Activated CD8-positive, alpha-beta T cell treated with anti-CD3 and anti-CD28 coated beads for 36 hours (primary cell): ENCODE results near the gene ADCY4. TPM values are rescaled to one million over a fixed set of nuclear protein-coding genes. Genes with fewer than 3 reads are reported as not detected.

Experiments
- ATAC-seq: fragments of 200-7000 bp; cut with Tn5 transposase; one replicate; pipeline ENCODE4 v1.10.0; 2021; ENCODE audit warnings: mild to moderate bottlenecking, moderate library complexity
- CTCF ChIA-PET: fragments of 350-600 bp; sonication (Branson Sonifier 250); formaldehyde crosslinking; loops from one replicate; lab custom pipeline; 2021; ENCODE audit warnings: antibody characterized with exemption; lab: Charles Lee
- POLR2A ChIA-PET: fragments of 350-600 bp; sonication (Branson Sonifier 250); formaldehyde crosslinking; loops from one replicate; lab custom pipeline; 2021; ENCODE audit warnings: antibody characterized with exemption; lab: Charles Lee
- DNase-seq: peaks from one replicate; pipeline ENCODE4 v3.0.0-alpha.2; 2020
- H3K27ac Mint-ChIP-seq: one replicate; pipeline ENCODE4 v1.8.0; 2021; ENCODE audit warnings: mild to moderate bottlenecking, mixed read lengths
- H3K27me3 Mint-ChIP-seq: one replicate; pipeline ENCODE4 v1.8.0; 2021; ENCODE audit warnings: mixed read lengths
- H3K36me3 Mint-ChIP-seq: one replicate; pipeline ENCODE4 v1.8.0; 2021; ENCODE audit warnings: low read depth, mixed read lengths
- H3K4me1 Mint-ChIP-seq: one replicate; pipeline ENCODE4 v1.8.0; 2021; ENCODE audit warnings: low read depth, mixed read lengths
- H3K4me3 Mint-ChIP-seq: one replicate; pipeline ENCODE4 v1.8.0; 2021; ENCODE audit warnings: mild to moderate bottlenecking, moderate library complexity, mixed read lengths
- H3K9me3 Mint-ChIP-seq: one replicate; pipeline ENCODE4 v1.8.0; 2021; ENCODE audit warnings: mixed read lengths
- intact Hi-C: fragments of 100-400 bp; cut with micrococcal nuclease; formaldehyde crosslinking; loops from one replicate; pipeline ENCODE4 v1.10.0; 2022
- total RNA-seq, 2 experiments: library from RNA; stranded (reverse); gene quantifications; one replicate each; pipeline ENCODE4 v1.2.3, GENCODE V29; 2021
- TF ChIP-seq, protein P1 (sequence below): fragments of 200-600 bp; IDR thresholded peaks from one replicate; pipeline ENCODE4 v1.8.0; 2022; ENCODE audit warnings: antibody characterized with exemption, mild to moderate bottlenecking

Gene ADCY4
- total RNA-seq, 2 experiments from 2014 or later = 1.3 to 1.5 TPM

DNA sequence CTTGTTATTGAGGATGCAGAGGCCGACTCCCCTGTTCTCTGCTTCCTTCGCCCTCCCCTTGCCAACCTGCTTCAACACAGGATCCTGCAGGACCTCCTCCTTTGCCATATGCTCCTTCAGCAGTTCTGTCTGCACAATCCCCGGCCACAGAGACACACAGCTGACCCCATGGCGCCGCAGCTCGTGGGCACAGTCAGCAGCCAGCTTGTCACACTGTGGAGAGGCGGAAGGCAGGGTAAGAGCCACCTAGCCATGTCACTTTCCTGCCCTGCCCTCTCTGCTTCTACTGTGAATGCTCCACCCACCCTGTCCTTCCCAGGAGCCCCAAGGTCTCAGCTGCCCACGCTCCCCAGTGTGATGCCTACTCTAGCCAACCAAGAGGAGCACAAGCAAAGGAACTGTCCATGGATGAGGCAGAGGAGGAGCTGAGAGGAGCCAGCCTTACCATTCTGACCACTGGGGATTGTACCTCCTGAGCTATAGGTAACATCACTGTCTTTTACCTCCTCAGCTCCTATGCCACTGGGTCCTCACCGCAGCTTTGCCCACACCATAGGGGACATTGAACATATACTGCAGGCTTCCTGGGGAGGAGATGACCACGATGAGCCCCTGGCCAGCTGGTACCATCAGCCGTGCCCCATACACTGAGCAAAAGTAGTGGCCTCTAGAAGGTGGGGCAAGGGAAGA, 42.6 kb downstream of the ADCY4 start:
- TF ChIP-seq, protein P1, sequence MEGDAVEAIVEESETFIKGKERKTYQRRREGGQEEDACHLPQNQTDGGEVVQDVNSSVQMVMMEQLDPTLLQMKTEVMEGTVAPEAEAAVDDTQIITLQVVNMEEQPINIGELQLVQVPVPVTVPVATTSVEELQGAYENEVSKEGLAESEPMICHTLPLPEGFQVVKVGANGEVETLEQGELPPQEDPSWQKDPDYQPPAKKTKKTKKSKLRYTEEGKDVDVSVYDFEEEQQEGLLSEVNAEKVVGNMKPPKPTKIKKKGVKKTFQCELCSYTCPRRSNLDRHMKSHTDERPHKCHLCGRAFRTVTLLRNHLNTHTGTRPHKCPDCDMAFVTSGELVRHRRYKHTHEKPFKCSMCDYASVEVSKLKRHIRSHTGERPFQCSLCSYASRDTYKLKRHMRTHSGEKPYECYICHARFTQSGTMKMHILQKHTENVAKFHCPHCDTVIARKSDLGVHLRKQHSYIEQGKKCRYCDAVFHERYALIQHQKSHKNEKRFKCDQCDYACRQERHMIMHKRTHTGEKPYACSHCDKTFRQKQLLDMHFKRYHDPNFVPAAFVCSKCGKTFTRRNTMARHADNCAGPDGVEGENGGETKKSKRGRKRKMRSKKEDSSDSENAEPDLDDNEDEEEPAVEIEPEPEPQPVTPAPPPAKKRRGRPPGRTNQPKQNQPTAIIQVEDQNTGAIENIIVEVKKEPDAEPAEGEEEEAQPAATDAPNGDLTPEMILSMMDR = no peak

DNA sequence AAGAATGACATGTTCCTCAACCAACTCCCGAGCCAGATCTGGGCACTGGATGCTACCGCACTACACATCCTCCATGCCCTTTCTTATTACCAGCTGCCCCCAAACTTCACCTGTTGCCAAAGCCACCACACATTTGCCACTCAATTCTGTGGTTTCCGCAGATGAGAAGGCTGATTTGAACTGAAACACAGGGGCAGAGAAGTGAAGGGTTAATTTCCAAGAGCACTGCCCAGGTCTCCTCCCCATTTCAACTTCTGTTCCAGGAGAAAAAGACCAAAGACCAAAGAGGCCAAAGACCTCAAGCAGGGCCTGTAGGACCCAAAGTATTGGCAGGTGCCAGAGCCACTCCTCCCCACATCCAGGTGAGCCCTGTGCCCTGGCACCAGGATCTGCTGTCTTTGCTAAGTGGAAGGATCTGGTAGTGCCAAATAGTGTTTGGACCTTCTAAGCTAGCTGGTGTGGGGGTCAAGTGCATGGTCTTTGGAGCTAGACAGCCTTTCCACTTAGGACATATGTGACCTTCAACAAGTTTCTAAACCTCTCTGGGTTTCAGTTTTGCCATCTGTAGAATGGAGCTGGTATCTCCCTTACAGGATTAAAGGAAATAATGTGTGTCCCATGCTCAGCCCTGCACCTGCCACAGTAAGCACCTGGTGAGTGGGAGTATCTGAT, 43.3 kb downstream of the ADCY4 start:
- ChIA-PET POLR2A (interaction anchor here (0.9 to 2.7 kb wide), 6 partner anchors 14 to 49 kb away, joined by 3 to 17 read pairs (median 4); partner anchors contain the start of genes CIDEB, LTB4R and TINF2), CTCF (interaction anchor here (1.1 to 28.2 kb wide), 8 partner anchors 9 to 659 kb away, joined by 3 to 873 read pairs (median 22); partner anchors contain the start of genes CIDEB, DHRS1, GMPR2 and LTB4R2)
- no peaks in the 10 kb centered on the region for H3K9me3 Mint-ChIP-seq
- TF ChIP-seq, protein P1 = no peak
- no peaks in the 10 kb centered on the region for H3K27me3 Mint-ChIP-seq
- DNase-seq (no peak), ATAC-seq (no peak)
- peaks cover 26% of the 10 kb centered on the region for H3K4me1 Mint-ChIP-seq
- no peak overlapping the region for H3K27ac Mint-ChIP-seq
- intact Hi-C loops = no loop called here
- H3K4me3 Mint-ChIP-seq = no peak overlapping the region
- peaks cover 27% of the 10 kb centered on the region for H3K36me3 Mint-ChIP-seq

More for the DNA sequence above, 42.6 kb downstream of the ADCY4 start:
- ChIA-PET CTCF (interaction anchor here (0.8 to 28.2 kb wide), 10 partner anchors 12 to 660 kb away, joined by 3 to 873 read pairs (median 5); partner anchors contain the start of genes CIDEB, GMPR2, LTB4R2 and NEDD8), POLR2A (interaction anchor here (0.9 to 1.5 kb wide), 6 partner anchors 10 to 103 kb away, joined by 3 to 6 read pairs (median 4); partner anchors contain the start of genes CIDEB and IPO4)
- intact Hi-C loops = no loop called here
- H3K36me3 Mint-ChIP-seq = peaks cover 28% of the 10 kb centered on the region
- H3K27ac Mint-ChIP-seq = no peak overlapping the region
- H3K4me3 Mint-ChIP-seq = no peak overlapping the region
- no peak for ATAC-seq
- DNase-seq = no peak
- H3K27me3 Mint-ChIP-seq = no peaks in the 10 kb centered on the region
- peaks cover 33% of the 10 kb centered on the region for H3K4me1 Mint-ChIP-seq
- H3K9me3 Mint-ChIP-seq = no peaks in the 10 kb centered on the region

DNA sequence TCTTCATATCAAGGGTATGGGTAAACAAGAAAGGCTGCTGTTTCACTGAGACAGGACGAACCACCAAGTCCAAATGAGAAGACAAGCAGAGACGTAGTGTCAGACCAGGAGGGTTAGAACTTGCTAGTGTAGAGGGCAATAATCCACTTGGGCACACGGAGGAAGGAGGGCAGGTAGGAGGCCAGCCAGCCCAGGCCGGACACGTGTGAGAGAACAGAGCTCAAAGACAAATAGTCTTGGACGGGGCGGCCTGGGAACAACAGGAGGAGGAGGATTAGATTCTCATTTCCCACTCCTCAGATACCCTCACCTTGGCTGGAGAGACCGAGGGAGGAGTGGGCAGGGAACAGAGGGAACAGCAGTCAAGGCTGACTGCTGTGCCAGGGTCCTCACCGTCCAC, 44.1 kb downstream of the ADCY4 start:
- H3K36me3 Mint-ChIP-seq = peaks cover 19% of the 10 kb centered on the region
- DNase-seq (no peak), ATAC-seq (no peak)
- ChIA-PET POLR2A (interaction anchor here (0.6 to 2.7 kb wide), 12 partner anchors 9 to 53 kb away, joined by 3 to 17 read pairs (median 3); partner anchors contain the start of genes DHRS1, LTB4R, NOP9 and RABGGTA), CTCF (interaction anchor here (1.6 to 28.2 kb wide), 8 partner anchors 10 to 658 kb away, joined by 5 to 873 read pairs (median 18); partner anchors contain the start of genes CIDEB, DHRS1, GMPR2 and MDP1)
- intact Hi-C loops = no loop called here
- peaks cover 18% of the 10 kb centered on the region for H3K4me1 Mint-ChIP-seq
- H3K27ac Mint-ChIP-seq = no peak overlapping the region
- H3K27me3 Mint-ChIP-seq = no peaks in the 10 kb centered on the region
- H3K9me3 Mint-ChIP-seq = no peaks in the 10 kb centered on the region
- H3K4me3 Mint-ChIP-seq = no peak overlapping the region
- TF ChIP-seq, protein P1 = no peak

DNA sequence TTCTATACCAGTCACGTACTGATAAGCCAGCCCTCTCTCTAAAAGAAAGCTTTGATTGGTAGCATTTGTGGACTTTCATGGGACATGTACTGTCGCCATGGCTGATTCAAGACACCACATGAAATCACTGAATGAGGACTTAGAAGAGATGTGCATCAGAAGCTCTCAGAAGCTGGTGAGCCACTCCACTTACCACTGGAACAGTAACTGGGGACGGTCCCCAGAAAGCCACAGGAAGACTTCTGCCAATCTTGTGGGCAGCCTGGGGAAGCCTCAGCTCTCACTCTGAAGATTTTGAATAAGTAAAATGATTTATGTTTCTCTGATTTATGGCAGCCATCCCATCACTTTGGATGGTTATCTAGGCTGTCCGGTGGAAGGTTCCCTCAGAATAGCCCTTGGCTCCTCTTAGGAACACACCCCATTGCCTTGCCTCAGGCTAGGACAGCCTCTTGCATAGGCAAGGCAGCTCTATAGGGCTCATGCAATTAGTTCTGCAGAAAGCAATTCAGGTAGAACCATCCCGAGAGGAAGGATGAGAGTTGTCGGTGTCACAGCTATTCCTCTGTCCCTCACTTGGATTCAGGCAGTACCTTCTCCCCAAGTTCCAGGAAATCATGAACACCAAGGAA, 45.1 kb downstream of the ADCY4 start:
- no peaks in the 10 kb centered on the region for H3K9me3 Mint-ChIP-seq
- ChIA-PET CTCF (interaction anchor here (1.0 to 28.2 kb wide), 10 partner anchors 10 to 142 kb away, joined by 3 to 873 read pairs (median 10); partner anchors contain the start of genes CIDEB, DHRS1, GMPR2 and IRF9), POLR2A (interaction anchor here (0.6 to 2.7 kb wide), 17 partner anchors 9 to 105 kb away, joined by 3 to 17 read pairs (median 3); partner anchors contain the start of genes DHRS1, LTB4R, NOP9 and RABGGTA)
- no peak overlapping the region for H3K4me3 Mint-ChIP-seq
- peak overlapping the region; percentile 40 for H3K27ac Mint-ChIP-seq
- H3K36me3 Mint-ChIP-seq = peaks cover 16% of the 10 kb centered on the region
- TF ChIP-seq, protein P1 = no peak
- peak; percentile 96 for ATAC-seq
- peaks cover 21% of the 10 kb centered on the region for H3K4me1 Mint-ChIP-seq
- DNase-seq = peak; percentile 91
- intact Hi-C loops = no loop called here
- no peaks in the 10 kb centered on the region for H3K27me3 Mint-ChIP-seq
